ENCODE data around the gene NMT1. TPM values are rescaled to one million over a fixed set of nuclear protein-coding genes. Genes with fewer than 3 reads are reported as not detected.
A peak's percentile ranks its signal among the peaks of the same experiment; 100 is the strongest.

The NMT1 gene
- total RNA-seq, 1 donor from 2014 or later, result 97.9 TPM

GRCh38 chr17:45087978-45088377, 26.9 kb downstream of the NMT1 start:
- H3K36me3 Mint-ChIP-seq (ENCODE audit: unreplicated experiment), result peaks cover 26% of the 10 kb centered on the region
- DNase-seq (ENCODE audit: extremely low spot score, unreplicated experiment), result no peak
- H3K4me1 Mint-ChIP-seq (ENCODE audit: unreplicated experiment), result peaks cover 57% of the 10 kb centered on the region
- H3K4me3 Mint-ChIP-seq (ENCODE audit: unreplicated experiment), result peak overlapping the region; percentile 38
- TF ChIP-seq CTCF (IDR thresholded peaks at IDR 0.05), result no peak
- H3K27me3 Mint-ChIP-seq (ENCODE audit: unreplicated experiment), result no peaks in the 10 kb centered on the region
- peak overlapping the region; percentile 85 for H3K27ac Mint-ChIP-seq (ENCODE audit: unreplicated experiment)
- H3K9me3 Mint-ChIP-seq (ENCODE audit: unreplicated experiment), result no peaks in the 10 kb centered on the region

GRCh38 chr17:45088741-45089140, 27.6 kb downstream of the NMT1 start:
- no peak for DNase-seq (ENCODE audit: extremely low spot score, unreplicated experiment)
- Mint-ChIP-seq H3K4me1 (ENCODE audit: unreplicated experiment) (peaks cover 65% of the 10 kb centered on the region), H3K27ac (ENCODE audit: unreplicated experiment) (peak overlapping the region; percentile 57), H3K9me3 (ENCODE audit: unreplicated experiment) (no peaks in the 10 kb centered on the region), H3K27me3 (ENCODE audit: unreplicated experiment) (no peaks in the 10 kb centered on the region), H3K36me3 (ENCODE audit: unreplicated experiment) (peaks cover 30% of the 10 kb centered on the region), H3K4me3 (ENCODE audit: unreplicated experiment) (no peak overlapping the region)
- no peak for TF ChIP-seq CTCF (IDR thresholded peaks at IDR 0.05)

GRCh38 chr17:45090711-45091110, 29.6 kb downstream of the NMT1 start:
- DNase-seq (ENCODE audit: extremely low spot score, unreplicated experiment), result no peak
- H3K4me3 Mint-ChIP-seq (ENCODE audit: unreplicated experiment), result peak overlapping the region; percentile 23
- H3K27me3 Mint-ChIP-seq (ENCODE audit: unreplicated experiment), result no peaks in the 10 kb centered on the region
- H3K4me1 Mint-ChIP-seq (ENCODE audit: unreplicated experiment), result peaks cover 68% of the 10 kb centered on the region
- no peaks in the 10 kb centered on the region for H3K9me3 Mint-ChIP-seq (ENCODE audit: unreplicated experiment)
- H3K36me3 Mint-ChIP-seq (ENCODE audit: unreplicated experiment), result peaks cover 30% of the 10 kb centered on the region
- TF ChIP-seq CTCF (IDR thresholded peaks at IDR 0.05), result no peak
- peak overlapping the region; percentile 99 for H3K27ac Mint-ChIP-seq (ENCODE audit: unreplicated experiment)

GRCh38 chr17:45091778-45092425, 30.8 kb downstream of the NMT1 start:
- H3K27ac Mint-ChIP-seq (ENCODE audit: unreplicated experiment), result peak overlapping the region; percentile 99
- no peak for DNase-seq (ENCODE audit: extremely low spot score, unreplicated experiment)
- H3K4me3 Mint-ChIP-seq (ENCODE audit: unreplicated experiment), result no peak overlapping the region

More at GRCh38 chr17:45091778-45092425, 30.8 kb downstream of the NMT1 start:
- H3K9me3 Mint-ChIP-seq (ENCODE audit: unreplicated experiment), result no peaks in the 10 kb centered on the region
- peaks cover 70% of the 10 kb centered on the region for H3K4me1 Mint-ChIP-seq (ENCODE audit: unreplicated experiment)
- H3K27me3 Mint-ChIP-seq (ENCODE audit: unreplicated experiment), result no peaks in the 10 kb centered on the region
- no peak for TF ChIP-seq CTCF (IDR thresholded peaks at IDR 0.05)
- H3K36me3 Mint-ChIP-seq (ENCODE audit: unreplicated experiment), result peaks cover 35% of the 10 kb centered on the region
